Peyer's patch (tissue), 4 donors: Measurements from ENCODE around the gene PPIL6.

Source experiments
- POLR2A ChIP-seq, 2 donors: fragments of 450-650 bp; IDR thresholded peaks; one replicate each; pipeline ENCODE4 v1.5.1; 2017; ENCODE audit warnings: antibody characterized with exemption in 2 of 2, mild to moderate bottlenecking in 2 of 2, moderate library complexity in 2 of 2
- TF ChIP-seq, protein P1 (sequence below), 6 experiments: fragments of 450-650 bp in 4 of 6; fragments of 200-600 bp in 2 of 6; sonication (generic) in 1 of 6; IDR thresholded peaks; one replicate each; pipeline ENCODE4 v1.5.1; 2017 to 2019; ENCODE audit warnings: antibody characterized with exemption in 6 of 6, mild to moderate bottlenecking in 3 of 6, moderate library complexity in 1 of 6

DNA sequence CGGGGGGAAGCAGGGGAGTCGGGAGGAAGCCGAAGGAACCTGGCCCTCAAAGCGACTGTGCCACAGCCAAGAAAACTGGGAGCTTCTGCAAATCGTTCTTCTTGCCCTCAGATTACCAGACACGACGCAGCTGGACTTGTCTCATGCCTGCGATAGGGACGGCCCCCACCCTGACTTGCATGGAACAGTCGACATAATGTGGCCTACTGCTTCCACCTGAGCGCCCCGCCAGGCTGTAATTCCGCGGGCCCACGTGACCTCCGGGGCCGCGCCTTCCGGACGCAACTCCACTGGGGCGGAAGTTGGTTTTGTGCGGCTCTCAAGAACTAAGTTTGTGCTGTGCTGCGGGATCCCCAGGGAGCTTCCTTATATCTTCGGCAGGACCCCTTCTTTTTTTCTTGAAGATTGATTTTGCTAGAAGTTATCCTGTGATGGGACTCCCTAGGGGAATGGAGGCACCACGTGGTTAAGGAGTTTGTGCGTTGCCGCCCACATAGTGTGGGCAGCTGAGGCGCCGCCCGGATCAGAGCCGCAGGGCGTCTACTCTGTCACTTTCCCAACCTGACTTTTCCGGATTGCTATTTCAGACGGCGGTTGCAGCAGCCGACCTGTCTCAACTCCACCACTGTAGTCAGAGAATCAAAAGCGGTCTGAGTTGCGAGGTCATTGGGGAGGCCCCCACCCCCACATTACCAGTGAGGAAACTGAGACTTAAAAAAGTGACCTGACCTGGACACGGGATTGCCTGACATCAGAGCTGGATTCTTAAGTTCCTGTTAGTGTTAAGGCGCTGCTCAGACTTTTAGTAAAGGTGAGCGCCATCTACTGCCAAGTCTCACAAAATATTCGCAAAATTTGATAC, 57.6 kb downstream of the PPIL6 start:
- TF ChIP-seq, protein P1, sequence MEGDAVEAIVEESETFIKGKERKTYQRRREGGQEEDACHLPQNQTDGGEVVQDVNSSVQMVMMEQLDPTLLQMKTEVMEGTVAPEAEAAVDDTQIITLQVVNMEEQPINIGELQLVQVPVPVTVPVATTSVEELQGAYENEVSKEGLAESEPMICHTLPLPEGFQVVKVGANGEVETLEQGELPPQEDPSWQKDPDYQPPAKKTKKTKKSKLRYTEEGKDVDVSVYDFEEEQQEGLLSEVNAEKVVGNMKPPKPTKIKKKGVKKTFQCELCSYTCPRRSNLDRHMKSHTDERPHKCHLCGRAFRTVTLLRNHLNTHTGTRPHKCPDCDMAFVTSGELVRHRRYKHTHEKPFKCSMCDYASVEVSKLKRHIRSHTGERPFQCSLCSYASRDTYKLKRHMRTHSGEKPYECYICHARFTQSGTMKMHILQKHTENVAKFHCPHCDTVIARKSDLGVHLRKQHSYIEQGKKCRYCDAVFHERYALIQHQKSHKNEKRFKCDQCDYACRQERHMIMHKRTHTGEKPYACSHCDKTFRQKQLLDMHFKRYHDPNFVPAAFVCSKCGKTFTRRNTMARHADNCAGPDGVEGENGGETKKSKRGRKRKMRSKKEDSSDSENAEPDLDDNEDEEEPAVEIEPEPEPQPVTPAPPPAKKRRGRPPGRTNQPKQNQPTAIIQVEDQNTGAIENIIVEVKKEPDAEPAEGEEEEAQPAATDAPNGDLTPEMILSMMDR (IDR thresholded peaks at IDR 0.05): peak; percentile 14 to 86 (median 66)
- peak; percentile 46 to 72 for TF ChIP-seq POLR2A (IDR thresholded peaks at IDR 0.05)
